Measurements from ENCODE around the gene ITGAV.

The ITGAV gene

GRCh38 chr2:186589612-186590349 is at the start of gene ITGAV:
TSS of gene ITGAV (plus strand) at chr2:186590056. CDS start at chr2:186590339, 283 bp downstream.
- POLR2A ChIA-PET (ENCODE audit: low non-redundant PET), result interaction anchor here (0.6 to 1.5 kb wide), 5 partner anchors 10 to 1705 kb away, joined by 4 to 9 read pairs (median 4); no protein-coding TSS in a partner anchor
- CTCF ChIA-PET, result interaction anchor here (0.9 to 1.8 kb wide), 2 partner anchors 52 to 85 kb away, joined by 3 to 15 read pairs; no protein-coding TSS in a partner anchor
- TF ChIP-seq CTCF (conservative IDR thresholded peaks at IDR 0.05; ENCODE audit: low read depth), result no peak
- H3K27ac ChIP-seq, result peak within 1 kb of the TSS; percentile 95
- DNase-seq (ENCODE audit: low spot score), result peak; percentile 89

- no peak overlapping the region for H3K27ac ChIP-seq
- no peak for TF ChIP-seq CTCF (conservative IDR thresholded peaks at IDR 0.05; ENCODE audit: low read depth)
- no peak for DNase-seq (ENCODE audit: low spot score)
- ChIA-PET CTCF (interaction anchor here (0.5 kb wide), 1 partner anchor 37 kb away, joined by 3 read pairs; no protein-coding TSS in a partner anchor), POLR2A (ENCODE audit: low non-redundant PET) (no interaction called here)
Observed at GRCh38 chr2:186540941-186541340, 48.9 kb upstream of the ITGAV start.

GRCh38 chr2:186542002-186542401 is 47.9 kb upstream of the ITGAV start:
- POLR2A ChIA-PET (ENCODE audit: low non-redundant PET), result no interaction called here
- TF ChIP-seq CTCF (conservative IDR thresholded peaks at IDR 0.05; ENCODE audit: low read depth), result no peak
- CTCF ChIA-PET, result no interaction called here
- no peak for DNase-seq (ENCODE audit: low spot score)
- no peak overlapping the region for H3K27ac ChIP-seq

GRCh38 chr2:186543561-186544131 is 46.2 kb upstream of the ITGAV start:
- no peak for TF ChIP-seq CTCF (conservative IDR thresholded peaks at IDR 0.05; ENCODE audit: low read depth)
- peak; percentile 23 for DNase-seq (ENCODE audit: low spot score)
- ChIA-PET POLR2A (ENCODE audit: low non-redundant PET) (no interaction called here), CTCF (interaction anchor here (0.7 kb wide), 1 partner anchor 150 kb away, joined by 3 read pairs; the partner anchor contains the start of gene FAM171B)
- peak overlapping the region; percentile 71 for H3K27ac ChIP-seq

- TF ChIP-seq CTCF (conservative IDR thresholded peaks at IDR 0.05; ENCODE audit: low read depth), result no peak
- H3K27ac ChIP-seq, result no peak overlapping the region
- DNase-seq (ENCODE audit: low spot score), result peak; percentile 86
- ChIA-PET POLR2A (ENCODE audit: low non-redundant PET) (no interaction called here), CTCF (no interaction called here)
Observed at GRCh38 chr2:186544255-186544675, 45.6 kb upstream of the ITGAV start.

GRCh38 chr2:186546846-186547245 is 43.0 kb upstream of the ITGAV start:
- TF ChIP-seq CTCF (conservative IDR thresholded peaks at IDR 0.05; ENCODE audit: low read depth), result no peak
- ChIA-PET POLR2A (ENCODE audit: low non-redundant PET) (interaction anchor here (1.4 kb wide), 1 partner anchor 43 kb away, joined by 4 read pairs; the partner anchor contains the start of gene ITGAV), CTCF (interaction anchor here (0.6 kb wide), 1 partner anchor 39 kb away, joined by 3 read pairs; no protein-coding TSS in a partner anchor)
- H3K27ac ChIP-seq, result no peak overlapping the region
- no peak for DNase-seq (ENCODE audit: low spot score)

Measured in RWPE1 (cell line).